Measurements from ENCODE around the gene ITGB6.
"Not testable (repeated sequence)": the region's sequence is repeated elsewhere in the genome, so short reads cannot be mapped to it uniquely, and the experiment has no call there.

Gene ITGB6

GRCh38 chr2:160180172-160180571, 19.9 kb downstream of the ITGB6 start:
- no peak for TF ChIP-seq GATA1 (IDR thresholded peaks at IDR 0.05; ENCODE audit: low read depth, low read length)
- no peak for DNase-seq

GRCh38 chr2:160175169-160176134, 24.6 kb downstream of the ITGB6 start:
- DNase-seq = no peak
- no peak for TF ChIP-seq GATA1 (IDR thresholded peaks at IDR 0.05; ENCODE audit: low read depth, low read length)
- TF ChIP-seq POLR2A (IDR thresholded peaks at IDR 0.05; ENCODE audit: low read length) = no peak

- no peak for DNase-seq
- TF ChIP-seq POLR2A (IDR thresholded peaks at IDR 0.05; ENCODE audit: low read length) (no peak), GATA1 (IDR thresholded peaks at IDR 0.05; ENCODE audit: low read depth, low read length) (no peak)
Measured at GRCh38 chr2:160174322-160174721, 25.8 kb downstream of the ITGB6 start.

- TF ChIP-seq POLR2A (IDR thresholded peaks at IDR 0.05; ENCODE audit: low read length) = no peak
- TF ChIP-seq GATA1 (IDR thresholded peaks at IDR 0.05; ENCODE audit: low read depth, low read length) = no peak
- no peak for DNase-seq
Measured at GRCh38 chr2:160169988-160170387, 30.1 kb downstream of the ITGB6 start.

GRCh38 chr2:160169471-160169870, 30.6 kb downstream of the ITGB6 start:
- TF ChIP-seq GATA1 (IDR thresholded peaks at IDR 0.05; ENCODE audit: low read depth, low read length) (no peak), POLR2A (IDR thresholded peaks at IDR 0.05; ENCODE audit: low read length) (no peak)
- no peak for DNase-seq

- no peak for TF ChIP-seq POLR2A (IDR thresholded peaks at IDR 0.05; ENCODE audit: low read length)
- no peak for TF ChIP-seq GATA1 (IDR thresholded peaks at IDR 0.05; ENCODE audit: low read depth, low read length)
- DNase-seq = no peak
Measured at GRCh38 chr2:160168878-160169277, 31.2 kb downstream of the ITGB6 start.

GRCh38 chr2:160167089-160167740, 32.9 kb downstream of the ITGB6 start:
- TF ChIP-seq GATA1 (IDR thresholded peaks at IDR 0.05; ENCODE audit: low read depth, low read length) (no peak), POLR2A (IDR thresholded peaks at IDR 0.05; ENCODE audit: low read length) (no peak)
- no peak for DNase-seq

GRCh38 chr2:160165996-160166395, 34.1 kb downstream of the ITGB6 start:
- DNase-seq = no peak
- TF ChIP-seq GATA1 (IDR thresholded peaks at IDR 0.05; ENCODE audit: low read depth, low read length) (no peak), POLR2A (IDR thresholded peaks at IDR 0.05; ENCODE audit: low read length) (no peak)

GRCh38 chr2:160165081-160165480, 35.0 kb downstream of the ITGB6 start:
- TF ChIP-seq GATA1 (IDR thresholded peaks at IDR 0.05; ENCODE audit: low read depth, low read length) (no peak), POLR2A (IDR thresholded peaks at IDR 0.05; ENCODE audit: low read length) (no peak)
- no peak for DNase-seq

GRCh38 chr2:160157861-160158829, 41.9 kb downstream of the ITGB6 start:
- DNase-seq = no peak
- TF ChIP-seq GATA1 (IDR thresholded peaks at IDR 0.05; ENCODE audit: low read depth, low read length) (no peak), POLR2A (IDR thresholded peaks at IDR 0.05; ENCODE audit: low read length) (no peak)

- DNase-seq = no peak
- TF ChIP-seq POLR2A (IDR thresholded peaks at IDR 0.05; ENCODE audit: low read length) (no peak), GATA1 (IDR thresholded peaks at IDR 0.05; ENCODE audit: low read depth, low read length) (no peak)
Measured at GRCh38 chr2:160156665-160157064, 43.4 kb downstream of the ITGB6 start.

- TF ChIP-seq POLR2A (IDR thresholded peaks at IDR 0.05; ENCODE audit: low read length) = no peak
- TF ChIP-seq GATA1 (IDR thresholded peaks at IDR 0.05; ENCODE audit: low read depth, low read length) = no peak
- no peak for DNase-seq
Measured at GRCh38 chr2:160156100-160156499, 44.0 kb downstream of the ITGB6 start.

- DNase-seq = not testable (repeated sequence)
Measured at GRCh38 chr2:160148419-160148818, 51.7 kb downstream of the ITGB6 start.

GRCh38 chr2:160145471-160145870, 54.6 kb downstream of the ITGB6 start:
- no peak for DNase-seq
- TF ChIP-seq POLR2A (IDR thresholded peaks at IDR 0.05; ENCODE audit: low read length) (no peak), GATA1 (IDR thresholded peaks at IDR 0.05; ENCODE audit: low read depth, low read length) (no peak)

Data from erythroblast (primary cell).